Measurements from ENCODE around the gene KANK2. TPM values are rescaled to one million over a fixed set of nuclear protein-coding genes. Genes with fewer than 3 reads are reported as not detected.

The KANK2 gene
- 2.7 and 3.9 TPM in 2 replicates for total RNA-seq

DNA sequence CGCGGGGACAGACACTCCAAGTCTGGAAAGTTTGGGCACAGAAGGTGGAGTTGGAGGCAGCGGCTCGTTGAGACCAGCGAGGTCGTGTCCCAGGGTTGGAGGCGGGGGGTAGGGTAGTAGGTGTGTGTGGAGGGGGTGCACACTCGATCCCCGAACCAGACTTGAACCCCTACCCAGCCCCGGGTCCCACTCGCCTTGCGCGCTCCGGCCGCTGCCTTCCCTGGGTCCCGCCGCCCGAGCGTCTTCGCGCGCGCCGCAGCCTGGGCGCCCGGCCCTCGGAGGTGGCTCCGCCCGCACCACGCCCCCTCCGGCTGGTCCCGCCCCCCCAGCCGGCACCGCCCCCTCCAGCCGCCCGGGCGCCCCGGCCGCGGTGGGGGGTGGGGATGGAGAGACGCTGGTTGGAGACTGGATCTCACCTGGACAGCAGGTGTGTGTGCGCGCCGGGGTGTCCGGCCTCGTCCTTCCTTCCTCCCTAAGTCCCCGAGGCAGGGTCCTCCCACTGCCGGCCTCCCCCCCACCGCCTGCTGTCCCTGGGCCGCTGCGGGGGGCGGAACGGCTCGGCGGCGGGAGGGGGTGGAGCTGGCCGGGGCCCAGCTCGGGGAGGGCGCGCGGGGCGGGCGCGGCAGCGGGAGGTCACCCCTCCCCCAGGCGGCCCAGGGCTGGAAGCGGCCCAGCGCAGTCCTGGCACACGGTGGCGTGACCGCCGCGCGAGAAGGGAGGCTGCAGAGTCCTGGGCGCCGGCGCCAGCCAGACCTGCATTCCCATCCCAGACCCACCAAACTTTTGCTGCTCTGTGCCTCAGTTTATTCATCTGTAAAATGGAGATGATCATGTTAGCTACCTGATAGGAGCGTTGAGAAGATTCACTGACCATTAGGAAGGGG is at the start of gene KANK2:
Gene KANK2, minus strand, starts transcription at position 255 of the 884 bp plus-strand sequence. CDS start 3,034 bp downstream, outside the sequence.
- Mint-ChIP-seq H3K4me3 (peak within 1 kb of the TSS; percentile 75), H3K9me3 (no peaks in the 10 kb centered on the region), H3K36me3 (ENCODE audit: low read depth) (no peaks in the 10 kb centered on the region), H3K27me3 (ENCODE audit: insufficient read depth) (peaks cover 21% of the 10 kb centered on the region), H3K27ac (no peak within 1 kb of the TSS), H3K4me1 (ENCODE audit: low read depth) (no peaks in the 10 kb centered on the region)
- intact Hi-C loops (cut with micrococcal nuclease) = loop anchor here (2.0 to 5.0 kb wide), 3 partner anchors 40 to 185 kb away; partner anchors contain the start of gene SPC24
- peak; percentile 67 for DNase-seq (ENCODE audit: low spot score)

DNA sequence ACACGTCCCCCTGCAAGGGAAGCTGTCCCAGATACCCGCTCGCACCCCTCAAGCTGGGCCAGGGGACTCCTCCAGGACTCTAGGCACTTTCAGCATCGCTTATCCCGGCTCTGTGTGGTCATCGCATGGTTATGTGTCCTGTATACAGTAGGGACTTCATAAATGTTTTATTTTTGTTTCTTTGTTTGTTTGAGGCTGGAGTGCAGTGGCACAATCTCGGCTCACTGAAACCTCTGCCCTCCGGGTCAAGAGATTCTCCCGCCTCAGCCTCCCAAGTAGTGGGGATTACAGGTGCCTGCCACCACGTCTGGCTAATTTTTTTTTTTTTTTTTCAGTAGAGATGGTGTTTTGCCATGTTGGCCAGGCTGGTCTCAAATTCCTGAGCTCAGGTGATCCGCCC is 49.6 kb upstream of the KANK2 start:
- Mint-ChIP-seq H3K4me3 (no peak overlapping the region), H3K9me3 (no peaks in the 10 kb centered on the region), H3K27me3 (ENCODE audit: insufficient read depth) (peaks cover 9% of the 10 kb centered on the region), H3K4me1 (ENCODE audit: low read depth) (no peaks in the 10 kb centered on the region), H3K36me3 (ENCODE audit: low read depth) (no peaks in the 10 kb centered on the region), H3K27ac (no peak overlapping the region)
- DNase-seq (ENCODE audit: low spot score) = no peak
- intact Hi-C loops (cut with micrococcal nuclease) = no loop called here

DNA sequence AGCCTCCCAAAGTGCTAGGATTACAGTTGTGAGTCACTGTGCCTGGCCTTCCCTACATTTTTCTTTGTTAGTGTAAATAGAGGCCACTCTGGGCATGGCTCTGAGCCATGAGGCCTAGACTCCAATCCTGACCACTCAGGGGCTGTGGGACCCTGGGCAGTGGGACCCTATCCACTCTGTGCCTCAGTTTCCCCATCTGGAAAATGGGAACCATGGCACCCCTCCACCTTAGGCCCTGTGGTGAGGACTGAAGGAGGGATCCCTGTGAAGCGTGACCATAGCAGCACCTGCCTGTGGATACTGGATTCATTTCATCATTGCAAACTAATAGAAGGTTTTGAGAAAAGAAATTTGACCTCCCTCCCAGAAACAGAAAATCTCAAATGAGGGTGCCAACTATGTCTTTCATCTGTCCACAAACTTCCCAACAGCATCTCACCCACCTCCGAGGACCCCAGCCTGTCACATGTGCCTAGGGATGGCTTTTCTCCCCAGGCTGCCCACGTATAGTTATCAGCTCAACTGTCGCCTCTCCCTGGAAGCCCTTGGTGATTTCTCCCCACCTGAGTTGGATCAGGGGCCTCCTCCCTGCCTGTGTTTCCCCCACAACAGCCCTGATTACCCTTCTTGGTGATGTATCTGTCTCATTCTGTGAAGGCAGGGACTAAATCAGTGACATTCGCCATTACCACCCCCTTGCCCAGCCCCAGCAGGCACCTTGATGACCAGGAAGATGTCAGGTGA is 47.7 kb upstream of the KANK2 start:
- intact Hi-C loops (cut with micrococcal nuclease) = loop anchor here (5.0 kb wide), 1 partner anchor 48 kb away; the partner anchor contains the start of gene KANK2
- no peaks in the 10 kb centered on the region for H3K4me1 Mint-ChIP-seq (ENCODE audit: low read depth)

DNA sequence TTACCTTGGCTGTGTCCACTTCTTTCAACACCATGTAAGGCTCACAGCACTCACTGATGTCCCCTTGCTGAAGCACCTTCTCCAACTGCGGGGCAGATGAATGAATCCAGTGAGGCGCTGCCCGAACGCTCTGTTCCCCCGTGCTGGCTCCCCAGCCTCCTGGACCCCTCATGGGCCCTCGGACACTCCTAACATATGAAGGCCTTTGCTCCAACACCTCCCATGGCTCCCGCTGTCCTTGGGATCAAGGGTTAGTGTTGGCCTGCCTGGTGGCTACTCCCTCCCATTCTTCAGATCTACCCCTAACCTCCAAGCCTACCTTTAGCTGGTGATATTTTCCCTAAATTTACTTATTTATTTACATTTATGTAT is 46.4 kb upstream of the KANK2 start:
- intact Hi-C loops (cut with micrococcal nuclease) = loop anchor here (5.0 kb wide), 1 partner anchor 46 kb away; the partner anchor contains the start of gene KANK2
- H3K4me1 Mint-ChIP-seq (ENCODE audit: low read depth) = no peaks in the 10 kb centered on the region
- peaks cover 9% of the 10 kb centered on the region for H3K27me3 Mint-ChIP-seq (ENCODE audit: insufficient read depth)
- H3K9me3 Mint-ChIP-seq = peaks cover 4% of the 10 kb centered on the region
- H3K36me3 Mint-ChIP-seq (ENCODE audit: low read depth) = no peaks in the 10 kb centered on the region
- no peak overlapping the region for H3K4me3 Mint-ChIP-seq
- no peak for DNase-seq (ENCODE audit: low spot score)
- no peak overlapping the region for H3K27ac Mint-ChIP-seq

More for the DNA sequence above, 47.7 kb upstream of the KANK2 start:
- DNase-seq (ENCODE audit: low spot score) = no peak
- Mint-ChIP-seq H3K27ac (no peak overlapping the region), H3K27me3 (ENCODE audit: insufficient read depth) (peaks cover 9% of the 10 kb centered on the region), H3K36me3 (ENCODE audit: low read depth) (no peaks in the 10 kb centered on the region), H3K9me3 (no peaks in the 10 kb centered on the region), H3K4me3 (no peak overlapping the region)

DNA sequence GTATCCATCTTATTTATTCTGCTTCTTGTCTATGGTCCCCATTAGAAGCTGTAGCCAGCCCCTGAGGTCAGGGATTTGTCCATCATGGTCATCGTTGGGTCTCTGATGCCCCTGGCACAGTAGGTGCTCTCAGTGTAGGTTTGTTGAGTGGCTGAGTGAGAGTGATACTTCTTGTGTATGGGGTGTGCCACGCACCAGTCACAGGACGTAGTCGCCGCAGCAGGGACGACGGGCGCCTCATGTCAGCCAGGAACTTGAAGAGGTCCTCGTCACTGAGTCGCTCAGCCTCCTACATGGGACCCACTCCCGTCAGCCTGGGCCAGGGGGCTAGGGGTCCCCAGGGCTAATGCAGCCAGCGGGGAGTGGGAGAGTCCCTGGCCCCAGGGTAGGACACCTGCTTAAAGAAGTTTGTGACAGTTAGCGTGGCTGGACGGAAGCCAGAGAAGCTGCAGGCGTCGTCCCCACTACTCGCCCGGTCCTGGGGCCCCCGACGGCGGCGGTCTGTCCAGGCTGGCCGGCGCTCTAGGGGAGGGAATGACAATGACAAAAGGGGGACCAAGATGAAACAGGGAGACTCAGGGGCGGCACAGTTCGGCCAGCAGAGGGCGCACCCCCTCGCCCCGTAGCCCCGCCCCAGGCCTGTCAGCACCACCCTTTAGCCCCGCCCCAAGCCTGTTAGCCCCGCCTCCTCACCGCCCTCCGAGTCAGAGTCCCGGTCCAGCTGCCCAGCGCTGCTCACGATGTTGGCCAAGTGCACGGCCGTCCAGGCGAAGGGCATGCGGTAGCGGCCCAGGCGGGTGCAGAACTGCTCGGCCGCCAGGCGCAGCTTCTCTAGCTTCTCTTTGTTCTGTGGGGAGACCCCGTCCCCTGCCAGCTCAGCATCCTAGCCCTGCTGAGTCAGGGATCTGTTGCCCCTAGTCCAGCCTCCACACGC is 45.8 kb upstream of the KANK2 start:
- Mint-ChIP-seq H3K4me3 (no peak overlapping the region), H3K4me1 (ENCODE audit: low read depth) (no peaks in the 10 kb centered on the region), H3K27ac (no peak overlapping the region), H3K27me3 (ENCODE audit: insufficient read depth) (peaks cover 8% of the 10 kb centered on the region), H3K36me3 (ENCODE audit: low read depth) (no peaks in the 10 kb centered on the region), H3K9me3 (peaks cover 5% of the 10 kb centered on the region)
- intact Hi-C loops (cut with micrococcal nuclease) = loop anchor here (5.0 kb wide), 1 partner anchor 46 kb away; the partner anchor contains the start of gene KANK2
- peak; percentile 57 for DNase-seq (ENCODE audit: low spot score)

DNA sequence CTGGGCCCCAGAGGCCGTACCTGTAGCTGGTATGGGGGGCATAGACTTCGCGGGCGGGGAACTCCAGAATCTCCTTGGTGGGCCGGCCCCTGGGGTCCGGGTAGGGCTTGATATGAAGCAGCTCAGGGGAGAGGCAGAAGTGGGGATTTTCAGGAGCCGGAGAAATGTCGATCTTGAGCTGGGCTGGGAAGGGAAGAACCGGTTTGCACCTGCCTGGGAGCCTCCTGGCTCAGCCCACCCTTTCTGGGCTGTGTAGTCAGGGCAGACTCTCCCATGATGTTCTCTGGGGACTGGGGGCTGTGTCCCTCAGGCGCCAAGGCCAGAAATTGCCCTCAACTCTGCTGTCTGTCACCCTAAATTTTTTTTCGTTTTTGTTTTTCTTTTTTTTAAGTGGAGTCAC is 44.7 kb upstream of the KANK2 start:
- Mint-ChIP-seq H3K9me3 (peaks cover 5% of the 10 kb centered on the region), H3K36me3 (ENCODE audit: low read depth) (no peaks in the 10 kb centered on the region), H3K4me1 (ENCODE audit: low read depth) (no peaks in the 10 kb centered on the region), H3K4me3 (no peak overlapping the region), H3K27me3 (ENCODE audit: insufficient read depth) (peaks cover 7% of the 10 kb centered on the region), H3K27ac (no peak overlapping the region)
- intact Hi-C loops (cut with micrococcal nuclease) = loop anchor here (5.0 kb wide), 1 partner anchor 45 kb away; the partner anchor contains the start of gene KANK2
- DNase-seq (ENCODE audit: low spot score) = no peak

DNA sequence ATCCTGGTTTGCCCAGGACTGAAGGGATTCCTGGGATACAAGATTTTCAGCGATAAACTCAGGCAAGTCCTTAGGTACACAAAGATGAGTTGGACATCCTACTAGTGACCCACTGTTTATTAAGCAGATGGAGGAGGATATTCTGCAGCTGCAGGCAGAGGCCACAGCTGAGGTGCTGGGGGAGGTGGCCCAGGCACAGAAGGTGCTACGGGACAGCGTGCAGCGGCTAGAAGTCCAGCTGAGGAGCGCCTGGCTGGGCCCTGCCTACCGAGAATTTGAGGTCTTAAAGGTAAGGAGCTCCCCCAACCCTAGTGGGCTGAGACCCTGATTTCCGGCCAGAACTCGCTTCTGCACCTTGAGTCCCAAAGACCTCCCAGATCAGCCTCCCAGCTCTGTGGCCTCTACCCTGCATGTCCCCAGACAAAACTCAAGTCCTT is 42.7 kb upstream of the KANK2 start:
- Mint-ChIP-seq H3K27ac (no peak overlapping the region), H3K4me1 (ENCODE audit: low read depth) (no peaks in the 10 kb centered on the region), H3K27me3 (ENCODE audit: insufficient read depth) (peaks cover 7% of the 10 kb centered on the region), H3K36me3 (ENCODE audit: low read depth) (no peaks in the 10 kb centered on the region), H3K9me3 (peaks cover 5% of the 10 kb centered on the region), H3K4me3 (no peak overlapping the region)
- no peak for DNase-seq (ENCODE audit: low spot score)
- intact Hi-C loops (cut with micrococcal nuclease) = loop anchor here (5.0 kb wide), 1 partner anchor 43 kb away; the partner anchor contains the start of gene KANK2

DNA sequence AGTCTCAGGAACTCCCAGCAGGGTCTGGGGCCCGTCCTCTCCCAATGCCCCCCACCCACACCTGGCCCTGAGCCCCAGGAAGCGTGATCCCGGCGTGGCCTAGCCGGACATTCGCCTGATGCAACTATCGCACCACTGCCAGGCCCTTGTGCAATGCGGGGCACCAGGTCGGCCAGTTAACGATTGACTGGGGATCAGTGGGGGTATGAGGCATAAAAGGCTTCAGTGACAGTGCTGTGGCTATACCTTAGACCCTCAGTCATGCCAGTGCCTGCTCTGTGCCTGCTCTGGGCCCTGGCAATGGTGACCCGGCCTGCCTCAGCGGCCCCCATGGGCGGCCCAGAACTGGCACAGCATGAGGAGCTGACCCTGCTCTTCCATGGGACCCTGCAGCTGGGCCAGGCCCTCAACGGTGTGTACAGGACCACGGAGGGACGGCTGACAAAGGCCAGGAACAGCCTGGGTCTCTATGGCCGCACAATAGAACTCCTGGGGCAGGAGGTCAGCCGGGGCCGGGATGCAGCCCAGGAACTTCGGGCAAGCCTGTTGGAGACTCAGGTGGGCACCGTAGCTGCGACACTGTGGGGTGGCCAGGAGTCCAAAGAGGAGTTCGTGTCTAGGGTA is 42.1 kb upstream of the KANK2 start, which contains the start of gene ANGPTL8:
Gene ANGPTL8, plus strand, starts transcription at position 243 of the 624 bp plus-strand sequence. Its CDS starts 19 bp downstream, at position 262.
- H3K36me3 Mint-ChIP-seq (ENCODE audit: low read depth) = no peaks in the 10 kb centered on the region
- no peak within 1 kb of the TSS for H3K4me3 Mint-ChIP-seq
- peaks cover 5% of the 10 kb centered on the region for H3K9me3 Mint-ChIP-seq
- H3K4me1 Mint-ChIP-seq (ENCODE audit: low read depth) = no peaks in the 10 kb centered on the region
- DNase-seq (ENCODE audit: low spot score) = no peak
- no peak within 1 kb of the TSS for H3K27ac Mint-ChIP-seq
- H3K27me3 Mint-ChIP-seq (ENCODE audit: insufficient read depth) = peaks cover 7% of the 10 kb centered on the region
- intact Hi-C loops (cut with micrococcal nuclease) = no loop called here

DNA sequence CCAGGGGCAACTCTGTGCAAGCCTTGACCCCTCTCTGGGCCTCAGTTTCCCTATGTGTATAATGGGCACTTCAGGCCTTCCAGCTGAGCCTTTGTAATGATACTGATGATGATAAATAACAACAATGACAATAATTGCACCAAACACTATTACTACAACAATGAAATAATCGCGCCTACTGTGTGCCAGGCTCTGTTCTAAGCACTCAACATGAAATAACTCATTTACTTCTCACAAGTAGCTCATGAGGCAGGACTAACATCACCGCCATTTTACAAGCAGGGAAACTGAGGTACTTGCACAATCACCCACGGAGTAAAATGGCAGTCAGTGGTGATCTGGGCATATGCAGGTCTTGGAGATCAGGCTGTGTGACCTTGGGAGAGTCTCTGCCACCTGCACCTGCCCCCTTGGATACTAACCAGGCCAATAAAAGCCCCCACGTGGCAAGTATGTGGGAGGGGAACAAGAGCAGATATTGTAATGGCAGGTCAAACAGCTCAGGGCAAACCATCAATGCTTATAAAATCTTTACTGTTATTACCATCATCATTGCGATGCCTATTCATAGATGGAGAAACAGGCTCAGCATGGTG is 41.5 kb upstream of the KANK2 start:
- no peak overlapping the region for H3K27ac Mint-ChIP-seq
- H3K4me3 Mint-ChIP-seq = no peak overlapping the region
- DNase-seq (ENCODE audit: low spot score) = no peak
- intact Hi-C loops (cut with micrococcal nuclease) = no loop called here
- peaks cover 5% of the 10 kb centered on the region for H3K9me3 Mint-ChIP-seq
- no peaks in the 10 kb centered on the region for H3K36me3 Mint-ChIP-seq (ENCODE audit: low read depth)
- peaks cover 6% of the 10 kb centered on the region for H3K27me3 Mint-ChIP-seq (ENCODE audit: insufficient read depth)
- H3K4me1 Mint-ChIP-seq (ENCODE audit: low read depth) = no peaks in the 10 kb centered on the region

DNA sequence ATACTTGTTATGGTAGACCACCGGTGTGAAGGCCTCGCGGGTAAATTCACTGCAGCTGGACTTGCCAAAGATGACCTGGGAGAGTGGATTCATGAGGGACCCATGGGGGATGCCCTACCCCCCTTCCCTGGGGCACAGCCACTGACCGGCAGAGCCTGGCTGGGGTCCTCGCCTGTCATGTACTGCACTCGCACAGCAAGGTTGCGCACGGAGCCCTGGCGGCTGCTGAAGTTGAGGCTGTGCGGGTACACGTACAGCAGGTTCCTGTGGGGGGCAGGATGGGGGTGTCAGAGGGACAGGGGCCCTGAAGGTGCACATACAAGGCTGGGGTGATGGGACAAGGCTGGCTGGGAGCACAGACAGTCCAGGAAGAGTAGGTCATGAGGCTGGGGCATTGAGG is 40.7 kb upstream of the KANK2 start:
- Mint-ChIP-seq H3K4me1 (ENCODE audit: low read depth) (no peaks in the 10 kb centered on the region), H3K27ac (no peak overlapping the region), H3K4me3 (no peak overlapping the region), H3K9me3 (peaks cover 5% of the 10 kb centered on the region), H3K36me3 (ENCODE audit: low read depth) (no peaks in the 10 kb centered on the region), H3K27me3 (ENCODE audit: insufficient read depth) (peaks cover 3% of the 10 kb centered on the region)
- DNase-seq (ENCODE audit: low spot score) = no peak
- intact Hi-C loops (cut with micrococcal nuclease) = no loop called here

DNA sequence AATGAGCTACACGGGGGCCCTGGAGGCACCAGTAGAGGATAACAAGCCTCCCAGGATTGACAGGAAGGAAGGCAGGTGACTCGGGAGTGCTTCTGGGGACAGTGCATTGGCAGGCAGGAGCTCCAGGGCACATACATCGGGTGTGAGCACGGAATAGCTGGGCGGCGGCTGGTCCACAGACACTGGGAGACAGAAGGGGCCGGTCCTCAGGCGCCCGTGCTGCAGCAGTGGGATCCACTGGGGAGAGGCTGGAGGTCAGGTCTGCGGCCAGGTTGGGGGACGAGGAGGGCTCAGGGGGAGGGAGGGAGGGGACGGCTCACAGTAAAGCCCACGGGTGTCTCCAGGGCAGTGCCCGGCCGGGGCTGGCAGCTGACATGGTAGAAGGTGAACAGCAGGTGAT is 40.0 kb upstream of the KANK2 start:
- no peak for DNase-seq (ENCODE audit: low spot score)
- no peaks in the 10 kb centered on the region for H3K27me3 Mint-ChIP-seq (ENCODE audit: insufficient read depth)
- H3K9me3 Mint-ChIP-seq = peaks cover 5% of the 10 kb centered on the region
- intact Hi-C loops (cut with micrococcal nuclease) = no loop called here
- H3K4me1 Mint-ChIP-seq (ENCODE audit: low read depth) = no peaks in the 10 kb centered on the region
- H3K4me3 Mint-ChIP-seq = no peak overlapping the region
- no peaks in the 10 kb centered on the region for H3K36me3 Mint-ChIP-seq (ENCODE audit: low read depth)
- H3K27ac Mint-ChIP-seq = no peak overlapping the region

All from activated T-helper 1 cell treated with anti-CD3 and anti-CD28 coated beads, Interleukin-12 subunit alpha, Interleukin-12 subunit beta, Interleukin-2, Interleukin-4 antibody, amounts not matched to agents 30 ng/mL and 10 ng/mL and 1 ng/mL, durations not matched to agents 14 hours and 24 hours and 36 hours (primary cell).